Stimulated activated CD4-positive, alpha-beta T cell treated with anti-CD3 and anti-CD28 coated beads, Interleukin-1b, Interleukin-23, amount 100 ng/mL, for 24 hours (primary cell): ENCODE results near the gene GAK.

Experiments used
- DNase-seq, 4 experiments: peaks; one replicate each; pipeline ENCODE4 v3.0.0-alpha.2; 2020; ENCODE audit warnings: low read depth in 4 of 4, low spot score in 1 of 4

Gene GAK

DNA sequence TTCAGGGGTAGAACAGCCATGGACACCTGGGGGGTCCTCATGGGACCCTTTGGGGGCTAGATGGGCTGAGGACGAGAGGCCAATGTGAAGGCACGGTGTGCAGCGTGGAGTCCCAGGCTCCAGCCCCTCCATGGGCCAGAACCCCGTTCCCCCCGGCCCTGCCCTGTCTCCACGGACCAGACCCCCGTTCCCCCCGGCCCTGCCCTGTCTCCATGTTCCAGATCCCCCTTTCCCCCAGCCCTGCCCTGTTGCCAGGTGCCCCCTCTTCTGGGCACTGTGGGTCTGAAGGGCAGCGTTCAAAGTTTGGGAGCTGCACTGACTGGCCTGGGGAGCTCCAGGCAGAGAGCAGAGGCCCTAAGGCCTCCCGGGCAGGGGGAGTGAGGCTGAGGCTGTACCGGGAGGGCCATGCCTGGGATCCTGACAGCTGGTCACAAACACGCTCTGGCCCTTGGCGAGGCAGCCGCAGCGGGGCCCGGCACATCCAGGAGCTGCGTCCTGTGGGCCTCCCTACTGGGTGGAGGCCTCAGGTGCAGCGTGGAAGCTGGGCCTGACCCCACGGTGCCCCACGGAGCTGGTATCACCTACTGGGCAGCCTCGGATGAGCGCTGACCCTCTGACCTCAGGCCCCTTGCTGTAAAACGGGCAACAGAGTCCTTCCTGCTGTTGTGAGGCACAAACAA, 32.4 kb upstream of the GAK start:
- DNase-seq: no peak

- no peak for DNase-seq
Measured at GRCh38 chr4:963276-964225, 31.4 kb upstream of the GAK start.

- DNase-seq: no peak
Measured at GRCh38 chr4:962231-963208, 30.4 kb upstream of the GAK start.

DNA sequence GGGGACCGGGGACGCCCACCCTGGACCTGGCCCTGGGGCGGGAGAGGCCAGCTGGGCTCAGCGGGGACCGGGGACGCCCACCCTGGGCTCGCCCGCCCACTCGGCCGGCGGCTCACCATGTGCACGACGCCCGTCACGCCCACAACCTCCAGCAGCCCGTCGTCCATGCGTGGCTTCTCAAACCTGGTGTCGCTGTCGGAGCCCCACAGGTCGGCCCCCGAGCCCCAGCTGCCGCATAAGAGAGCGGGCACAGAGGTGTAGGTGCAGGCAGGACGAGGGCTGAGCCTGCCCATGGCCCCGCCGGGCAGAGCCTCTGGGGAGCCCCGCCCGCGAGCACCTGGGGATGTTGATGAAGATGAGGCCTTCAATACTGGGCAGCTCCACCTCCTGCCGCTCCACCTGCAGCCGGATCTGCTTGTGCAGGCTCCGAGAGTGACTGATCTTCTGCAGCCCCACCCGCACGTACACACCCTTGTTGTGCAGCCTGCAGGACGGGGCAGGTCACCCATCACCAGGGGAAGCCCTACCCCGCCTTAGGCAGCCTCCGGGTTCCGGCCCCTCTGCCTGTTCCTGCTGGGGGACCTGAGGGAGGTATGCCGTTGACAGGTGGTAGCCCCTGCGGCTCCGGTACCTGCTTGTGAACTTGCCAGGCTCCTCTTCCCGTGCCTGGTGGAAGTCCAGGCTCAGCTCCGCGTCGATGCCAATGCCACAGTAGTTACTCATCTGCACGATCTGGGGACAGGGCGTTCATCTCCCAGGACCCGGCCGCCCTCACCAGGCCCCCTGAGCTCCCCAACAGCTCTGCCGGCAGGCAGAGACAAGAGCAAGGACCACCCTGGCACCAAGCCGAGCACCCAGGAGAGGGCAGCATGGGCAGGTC, 29.5 kb upstream of the GAK start:
- no peak for DNase-seq

- no peak for DNase-seq
Measured at GRCh38 chr4:960636-961350, 28.7 kb upstream of the GAK start.

DNA sequence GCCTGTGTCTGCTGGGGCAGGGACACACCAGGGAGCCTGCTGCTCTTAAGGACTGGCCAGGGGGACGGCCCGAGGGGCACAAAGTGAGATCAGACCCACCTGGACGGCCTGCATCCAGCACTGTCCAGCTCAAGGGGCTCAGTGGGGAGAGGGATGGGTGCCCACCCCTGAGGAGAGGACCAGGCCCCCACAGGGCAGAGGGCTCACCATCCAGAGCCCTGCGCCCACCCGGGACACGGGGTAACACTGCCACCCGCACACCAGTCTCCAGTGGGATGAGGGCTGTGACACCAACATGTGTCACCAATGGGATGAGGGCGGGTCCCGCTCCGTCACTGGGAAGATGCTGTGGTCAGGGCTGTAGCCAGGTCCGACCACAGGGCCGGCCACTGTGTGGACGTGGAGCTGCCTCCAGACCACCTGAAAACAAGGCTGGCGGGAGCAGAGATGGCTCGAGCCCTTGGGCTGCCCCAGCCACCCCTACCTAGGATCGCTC, 28.1 kb upstream of the GAK start:
- no peak for DNase-seq

DNA sequence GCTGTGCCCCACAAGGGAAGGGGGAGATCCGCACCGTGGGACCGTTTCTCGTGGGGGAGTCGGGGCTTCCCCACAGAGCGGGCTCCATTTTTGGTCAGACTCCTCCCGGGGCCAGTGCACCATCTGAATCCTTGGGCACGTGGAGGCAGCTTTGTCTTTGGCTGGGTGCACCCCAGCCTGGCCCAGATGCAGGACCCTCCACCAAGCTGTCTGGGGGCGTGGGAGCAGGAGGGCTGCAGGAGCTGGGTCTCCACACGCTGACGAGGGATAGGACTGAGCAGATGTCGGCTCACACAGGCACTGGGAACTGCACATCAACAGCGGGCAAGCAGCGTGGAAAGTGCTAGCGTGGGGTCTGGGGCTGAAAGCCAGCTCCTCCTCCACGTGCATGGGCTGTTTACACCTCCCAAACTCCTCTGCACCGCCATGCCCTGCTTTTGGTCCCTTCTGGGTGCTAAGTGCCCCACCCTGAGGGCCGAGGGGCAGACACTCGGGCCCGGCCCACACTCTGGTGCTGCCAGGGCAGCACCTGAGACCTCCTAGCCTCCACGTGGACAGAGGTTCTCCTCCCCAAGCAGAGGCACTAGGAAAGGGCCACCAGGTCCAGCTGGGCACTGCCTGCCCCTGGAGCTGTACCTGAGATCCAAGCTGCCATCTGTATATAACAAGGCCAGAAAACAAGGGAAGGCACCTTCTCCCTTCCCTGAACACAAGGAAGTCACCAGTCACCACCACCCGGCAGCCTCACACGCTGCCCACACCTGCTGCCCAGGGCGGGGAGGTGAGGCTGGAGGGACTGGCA, 27.4 kb upstream of the GAK start:
- no peak for DNase-seq

DNA sequence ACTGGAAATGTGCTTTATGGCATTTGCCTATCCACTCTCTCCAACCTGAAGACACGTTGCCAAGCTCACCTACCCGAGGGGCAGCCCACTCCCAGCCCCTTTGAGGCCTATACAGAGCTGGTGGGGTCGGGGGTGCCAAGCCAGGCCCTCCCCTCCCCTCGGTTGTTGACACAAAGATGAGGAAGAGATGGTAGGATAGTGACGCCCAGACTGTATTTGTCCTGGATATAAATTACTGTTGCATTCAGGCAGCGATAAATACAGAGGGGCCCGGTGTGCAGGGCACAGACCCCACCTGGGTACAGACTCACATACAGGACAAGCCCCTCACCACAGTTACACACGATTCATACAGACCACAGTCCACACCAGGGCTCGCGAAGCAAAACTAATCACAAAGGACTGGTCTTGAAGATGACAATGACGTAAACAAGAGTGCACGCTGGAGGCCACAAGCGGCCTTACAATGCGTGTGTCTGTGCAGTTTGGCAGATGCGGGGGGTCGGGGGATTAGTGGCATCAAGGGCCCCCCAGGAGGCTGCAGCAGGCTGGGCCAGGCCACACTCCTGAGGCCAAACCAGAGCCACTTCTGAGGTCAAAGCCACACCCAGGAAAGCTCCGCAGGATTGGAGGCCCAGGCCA, 26.7 kb upstream of the GAK start:
- DNase-seq: no peak

GRCh38 chr4:958314-958665, 26.2 kb upstream of the GAK start:
- no peak for DNase-seq

- no peak for DNase-seq
Measured at GRCh38 chr4:957581-958313, 25.6 kb upstream of the GAK start.

GRCh38 chr4:957231-957580, 25.1 kb upstream of the GAK start:
- no peak for DNase-seq

DNA sequence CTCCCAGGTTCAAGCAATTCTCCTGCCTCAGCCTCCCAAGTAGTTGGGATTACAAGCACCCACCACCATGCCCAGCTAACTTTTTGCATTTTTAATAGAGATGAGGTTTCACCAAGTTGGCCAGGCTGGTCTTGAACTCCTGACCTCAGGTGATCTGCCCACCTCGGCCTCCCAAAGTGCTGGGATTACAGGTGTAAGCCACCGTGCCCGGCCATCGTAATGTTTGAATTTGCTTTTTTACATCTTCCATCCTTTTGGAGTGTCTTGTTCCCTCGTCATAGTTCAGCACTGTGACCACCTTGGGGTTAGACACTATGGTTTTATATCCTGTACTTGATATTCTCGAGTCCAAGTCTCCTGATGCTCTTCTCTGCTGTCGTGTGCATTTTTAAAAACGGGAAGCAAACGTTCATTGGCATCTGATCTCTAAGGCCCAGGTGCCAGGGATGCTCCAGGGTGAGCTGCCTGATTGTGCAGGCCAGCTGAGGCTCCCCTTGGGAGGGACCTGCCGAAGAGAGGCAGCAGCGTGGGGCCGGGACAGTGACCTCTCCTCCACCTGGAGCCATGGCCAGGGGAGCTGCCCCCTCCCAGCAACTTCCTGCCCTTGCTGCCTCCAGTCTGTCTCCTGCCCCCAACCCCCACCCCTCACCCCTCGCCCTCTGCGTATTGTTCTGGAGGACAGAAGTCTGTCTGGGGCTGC, 24.6 kb upstream of the GAK start:
- DNase-seq: no peak

- no peak for DNase-seq
Measured at GRCh38 chr4:955931-956381, 23.8 kb upstream of the GAK start.

DNA sequence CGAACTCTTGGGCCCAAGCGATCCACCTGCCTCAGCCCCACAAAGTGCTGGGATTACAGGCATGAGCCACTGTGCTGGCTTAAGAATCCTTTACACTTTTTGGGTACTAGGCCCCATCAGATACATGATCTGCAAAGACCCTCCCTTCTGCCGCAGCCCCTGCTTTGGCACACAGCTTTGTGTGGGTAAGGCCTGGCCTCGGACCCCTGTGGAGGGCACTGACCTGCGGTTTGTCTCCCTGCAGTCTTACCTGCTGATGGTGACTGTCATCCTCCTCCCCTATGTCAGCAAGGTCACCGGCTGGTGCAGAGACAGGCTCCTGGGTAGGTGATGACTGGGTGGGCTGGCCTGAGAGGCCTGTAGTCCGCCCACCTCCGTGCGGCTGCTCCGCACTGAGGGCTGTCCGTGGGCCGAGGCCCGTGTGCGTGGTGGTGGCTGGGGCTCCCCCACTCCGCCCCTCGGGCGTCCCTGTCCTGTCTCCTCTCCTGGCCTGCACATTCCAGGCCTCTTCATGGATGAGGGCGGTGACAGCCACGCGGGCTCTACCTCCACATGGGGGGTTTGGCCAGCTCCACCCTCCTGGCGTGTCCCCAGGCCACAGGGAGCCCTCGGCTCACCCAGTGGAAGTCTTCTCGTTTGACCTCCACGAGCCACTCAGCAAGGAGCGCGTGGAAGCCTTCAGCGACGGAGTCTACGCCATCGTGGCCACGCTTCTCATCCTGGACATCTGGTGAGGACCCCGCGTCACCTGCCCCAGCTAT, 23.2 kb upstream of the GAK start:
- no peak for DNase-seq

DNA sequence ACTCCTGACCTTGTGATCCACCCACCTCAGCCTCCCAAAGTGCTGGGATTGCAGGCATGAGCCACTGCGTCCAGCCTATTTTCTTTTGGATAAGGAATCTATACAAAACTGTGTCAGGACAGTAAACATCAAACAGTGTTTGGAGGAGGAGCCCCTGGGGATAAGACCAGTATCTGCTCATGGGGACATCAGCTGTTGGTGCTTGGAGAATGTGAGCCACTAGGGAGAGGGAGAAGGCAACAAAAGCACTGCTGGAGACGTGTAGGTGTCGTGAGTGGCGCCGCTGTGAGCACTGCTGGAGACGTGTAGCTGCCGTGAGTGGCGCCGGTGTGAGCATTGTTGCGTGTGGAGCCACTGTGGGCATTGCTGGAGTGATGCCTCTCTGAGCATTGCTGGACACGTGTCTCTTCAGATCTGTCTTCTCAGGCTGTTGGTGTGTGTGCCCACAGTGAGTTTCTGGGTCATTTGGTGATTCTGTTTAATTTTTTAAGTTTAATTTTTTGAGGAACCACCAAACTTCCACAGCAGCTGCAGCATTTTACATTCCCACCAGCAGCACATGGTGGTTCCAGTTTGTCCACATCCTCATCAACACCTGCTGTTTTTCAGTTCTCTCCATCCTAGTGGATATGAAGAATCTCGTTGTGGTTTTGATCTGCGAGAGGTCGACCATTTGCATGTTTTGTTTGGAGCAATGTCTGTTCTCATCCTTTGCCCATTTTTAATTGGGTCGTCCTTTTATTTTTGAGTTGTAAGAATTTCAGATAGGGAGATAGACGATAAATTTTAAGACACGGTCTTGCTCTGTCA, 22.3 kb upstream of the GAK start:
- no peak for DNase-seq

DNA sequence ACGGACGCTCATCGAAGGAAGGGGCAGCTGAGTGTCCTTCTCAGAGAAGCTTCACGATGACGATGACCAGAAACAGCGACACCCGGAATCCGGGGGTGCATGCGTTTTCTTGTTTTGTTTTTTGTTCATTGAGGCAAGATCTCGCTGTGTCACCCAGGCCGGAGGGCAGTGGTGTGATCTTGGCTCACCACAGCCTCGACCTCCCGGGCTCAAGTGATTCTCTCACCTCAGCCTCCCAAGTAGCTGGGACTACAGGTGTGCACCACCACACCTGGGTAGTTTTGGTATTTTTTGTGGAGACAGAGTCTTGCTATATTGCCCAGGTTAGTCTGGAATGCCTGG, 21.4 kb upstream of the GAK start:
- no peak for DNase-seq
